GM19238 (cell line): ENCODE measurements around the gene GRPEL1.

Experiments used
- DNase-seq: peaks from one replicate; pipeline ENCODE4 v3.0.0; 2011; ENCODE audit warnings: low spot score; ENCODE audit not compliant: insufficient read length

GRPEL1 gene

DNA sequence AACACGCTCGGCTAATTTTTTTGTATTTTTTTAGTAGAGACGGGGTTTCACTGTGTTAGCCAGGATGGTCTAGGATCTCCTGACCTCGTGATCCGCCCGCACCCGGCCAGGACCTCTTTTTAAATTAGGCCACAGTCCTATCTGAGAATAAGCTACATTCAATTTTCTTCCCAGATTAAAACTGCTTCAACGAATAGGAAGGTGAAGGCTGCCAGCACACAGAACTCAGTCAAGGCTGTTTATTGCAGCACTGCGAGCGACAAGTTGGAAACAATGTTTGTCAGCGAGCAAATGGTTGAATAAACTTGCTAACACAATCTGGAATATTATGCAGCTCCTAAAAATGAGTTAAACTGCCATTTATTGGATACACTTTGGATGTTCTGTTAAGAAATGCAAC lies 1.9 kb downstream of the GRPEL1 start:
- no peak for DNase-seq

- no peak for DNase-seq
Observed at GRCh38 chr4:7063362-7063761, 4.5 kb downstream of the GRPEL1 start.

GRCh38 chr4:7062816-7063215 lies 5.0 kb downstream of the GRPEL1 start:
- DNase-seq: no peak

DNA sequence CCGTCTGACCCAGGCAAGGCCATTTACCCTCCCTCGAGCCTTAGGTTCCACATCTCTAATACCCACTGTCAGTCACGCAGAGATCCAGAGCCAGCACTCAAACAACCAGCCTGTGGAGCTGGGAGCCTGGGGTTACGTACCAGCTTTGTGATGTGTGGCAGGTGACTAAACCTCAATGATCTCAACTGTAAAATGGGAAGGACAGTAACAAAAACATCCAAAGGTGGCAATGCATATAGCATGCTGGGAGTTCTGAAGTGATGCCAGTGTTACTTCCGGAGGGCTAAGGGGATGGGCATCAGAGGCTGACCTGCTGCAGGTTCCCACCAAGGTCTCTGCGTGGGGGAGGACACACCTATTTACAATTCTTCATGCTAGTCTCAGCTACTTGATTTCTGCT lies 6.0 kb downstream of the GRPEL1 start:
- DNase-seq: no peak

- no peak for DNase-seq
Observed at GRCh38 chr4:7060346-7061150, 7.3 kb downstream of the GRPEL1 start.

- DNase-seq: no peak
Observed at GRCh38 chr4:7059662-7060061, 8.2 kb downstream of the GRPEL1 start.

GRCh38 chr4:7058792-7059191 lies 9.1 kb downstream of the GRPEL1 start:
- no peak for DNase-seq

GRCh38 chr4:7055990-7056325 lies 11.9 kb downstream of the GRPEL1 start:
- no peak for DNase-seq

DNA sequence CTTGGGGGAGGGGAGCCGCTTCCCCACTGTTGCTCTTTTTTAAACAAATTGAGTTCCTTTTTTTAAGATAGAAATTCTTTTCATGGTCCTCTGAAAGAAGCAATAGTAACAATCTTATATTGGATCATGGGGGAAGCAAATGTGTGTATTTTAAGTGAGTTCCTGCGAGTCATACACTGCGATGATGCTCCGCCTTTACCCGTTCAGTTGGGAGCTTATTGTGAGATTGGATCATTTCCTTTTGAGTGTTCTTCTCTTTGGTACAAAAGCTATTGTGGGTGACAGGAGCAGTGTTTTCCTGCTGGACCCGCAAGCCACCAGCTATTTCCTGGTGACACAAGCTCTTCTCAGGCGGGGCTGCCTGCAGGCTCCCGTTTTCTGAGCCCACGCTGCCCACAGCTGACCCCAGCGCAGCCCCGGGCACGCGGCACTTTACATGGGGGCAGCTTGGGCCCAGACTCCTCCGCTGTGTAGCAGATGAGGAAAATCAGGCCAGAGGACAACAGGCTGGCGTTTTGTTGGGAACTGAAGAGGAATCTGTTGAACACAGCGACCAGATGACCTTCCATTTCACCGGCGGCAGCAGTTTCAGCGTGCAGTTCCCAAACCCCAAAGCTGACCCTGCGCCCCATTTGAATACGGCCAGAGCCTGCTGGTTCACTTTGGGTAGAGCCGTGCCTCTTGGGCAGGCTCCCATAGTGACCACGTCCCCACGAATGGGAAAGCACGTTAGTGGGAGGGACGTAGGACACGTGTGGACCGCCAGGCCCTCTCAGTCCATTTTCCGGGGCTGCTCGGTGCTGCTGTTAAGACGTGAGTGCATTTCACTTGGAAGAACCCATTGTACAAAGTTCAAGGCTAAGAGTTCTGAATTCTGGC lies 12.5 kb downstream of the GRPEL1 start:
- DNase-seq: no peak

DNA sequence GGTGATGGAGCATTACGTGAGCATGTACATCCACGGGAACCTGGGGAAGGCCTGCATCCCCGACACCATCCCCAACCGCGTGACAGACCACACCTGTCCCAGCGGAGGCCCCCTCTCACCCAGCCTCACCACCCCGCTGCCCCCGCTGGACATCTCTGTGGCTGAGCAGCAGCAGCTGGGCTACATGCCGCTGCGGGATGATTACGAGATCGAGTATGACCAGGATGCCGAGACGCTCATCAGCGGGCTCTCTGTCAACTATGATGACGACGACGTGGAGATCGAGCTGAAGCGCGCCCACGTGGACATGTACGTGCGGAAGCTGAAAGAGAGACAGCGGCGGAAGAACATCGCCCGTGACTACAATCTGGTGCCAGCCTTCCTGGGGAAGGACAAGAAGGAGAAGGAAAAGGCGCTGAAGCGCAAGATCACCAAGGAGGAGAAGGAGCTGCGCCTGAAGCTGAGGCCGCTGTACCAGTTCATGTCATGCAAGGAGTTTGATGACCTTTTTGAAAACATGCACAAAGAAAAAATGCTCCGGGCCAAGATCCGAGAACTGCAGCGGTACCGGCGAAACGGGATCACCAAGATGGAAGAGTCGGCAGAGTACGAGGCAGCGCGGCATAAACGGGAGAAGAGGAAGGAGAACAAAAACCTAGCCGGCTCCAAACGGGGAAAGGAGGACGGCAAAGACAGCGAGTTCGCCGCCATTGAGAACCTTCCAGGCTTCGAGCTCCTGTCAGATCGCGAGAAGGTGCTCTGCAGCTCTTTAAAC lies 13.6 kb downstream of the GRPEL1 start:
- DNase-seq: no peak

GRCh38 chr4:7052923-7053715 lies 14.7 kb downstream of the GRPEL1 start:
- no peak for DNase-seq

- DNase-seq: no peak
Observed at GRCh38 chr4:7052313-7052712, 15.6 kb downstream of the GRPEL1 start.

DNA sequence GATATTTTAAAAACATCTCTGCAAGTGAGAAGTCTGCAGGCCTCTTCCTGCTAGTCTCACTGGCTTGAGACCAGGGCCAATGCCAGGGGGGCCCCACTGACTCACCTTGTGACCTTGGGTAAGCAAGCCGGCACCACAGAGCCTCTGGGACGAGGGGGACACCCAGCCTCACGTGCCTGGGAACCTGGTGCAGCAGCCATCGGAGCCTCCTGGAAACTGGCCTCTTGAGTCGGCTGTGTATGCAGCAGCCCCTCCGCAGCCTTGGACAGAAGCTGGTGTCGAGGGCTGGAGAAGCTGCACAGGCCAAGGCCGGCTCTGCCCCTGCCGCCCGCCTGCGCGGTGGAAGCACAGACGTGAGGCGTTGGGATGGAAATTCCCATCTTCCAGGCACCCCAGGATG lies 16.0 kb downstream of the GRPEL1 start:
- DNase-seq: no peak

DNA sequence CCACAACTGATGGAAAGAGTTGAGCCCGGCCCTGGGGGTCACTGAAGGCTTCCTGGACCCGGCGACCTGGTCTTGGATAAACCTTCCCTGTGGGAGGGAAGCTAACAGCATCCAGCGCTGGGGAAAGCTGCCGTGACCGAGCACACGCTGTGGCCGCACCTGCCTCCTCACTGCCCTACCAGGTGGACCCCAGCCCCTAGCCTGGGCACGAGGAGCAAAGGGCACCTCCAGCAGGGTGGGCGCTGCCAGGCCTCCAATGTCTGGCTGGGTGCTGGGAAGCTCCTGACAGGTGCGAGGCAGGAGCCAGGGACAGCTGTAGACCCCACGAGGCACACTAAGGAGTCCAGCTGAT lies 16.7 kb downstream of the GRPEL1 start:
- no peak for DNase-seq

GRCh38 chr4:7050481-7051143 lies 17.3 kb downstream of the GRPEL1 start:
- no peak for DNase-seq

DNA sequence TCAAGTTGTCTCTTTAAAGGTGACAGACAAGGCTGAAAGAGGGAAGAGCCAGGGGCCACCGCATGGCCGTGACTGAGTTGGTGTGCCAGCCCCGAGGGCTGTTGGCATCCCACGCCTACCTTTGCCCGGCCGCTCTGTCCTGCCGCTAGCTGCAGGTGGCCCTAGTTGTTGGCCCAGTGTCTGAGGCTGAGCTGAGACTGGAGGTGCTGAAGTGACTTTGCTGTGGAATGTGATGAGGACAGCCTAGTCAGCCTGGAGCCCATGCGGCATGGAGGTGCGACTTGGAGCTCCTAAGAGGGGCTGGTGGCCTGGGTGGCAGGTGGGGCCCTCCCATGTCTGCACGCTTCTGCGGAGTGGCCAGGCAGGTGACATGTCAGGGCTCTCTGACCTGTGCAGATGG lies 18.1 kb downstream of the GRPEL1 start:
- no peak for DNase-seq

GRCh38 chr4:7049295-7049694 lies 18.6 kb downstream of the GRPEL1 start:
- no peak for DNase-seq

DNA sequence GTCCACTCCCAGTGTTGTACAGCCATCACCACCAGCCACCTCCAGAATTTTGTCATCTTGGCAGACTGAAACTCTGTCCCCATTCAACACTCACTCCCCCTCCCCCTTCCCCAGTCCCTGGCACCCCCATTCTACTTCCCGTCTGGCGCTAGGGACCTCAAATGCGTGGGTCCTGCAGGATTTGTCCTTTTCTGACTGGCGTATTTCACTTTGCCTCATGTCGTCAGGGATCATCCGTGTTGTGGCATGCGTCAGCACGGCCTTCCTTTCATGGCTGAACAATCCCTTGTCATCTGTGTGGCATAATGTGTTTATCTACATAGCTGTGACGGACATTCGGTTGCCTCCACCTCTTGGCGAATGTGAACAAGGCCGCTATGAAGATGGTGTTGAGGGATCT lies 19.2 kb downstream of the GRPEL1 start:
- no peak for DNase-seq

DNA sequence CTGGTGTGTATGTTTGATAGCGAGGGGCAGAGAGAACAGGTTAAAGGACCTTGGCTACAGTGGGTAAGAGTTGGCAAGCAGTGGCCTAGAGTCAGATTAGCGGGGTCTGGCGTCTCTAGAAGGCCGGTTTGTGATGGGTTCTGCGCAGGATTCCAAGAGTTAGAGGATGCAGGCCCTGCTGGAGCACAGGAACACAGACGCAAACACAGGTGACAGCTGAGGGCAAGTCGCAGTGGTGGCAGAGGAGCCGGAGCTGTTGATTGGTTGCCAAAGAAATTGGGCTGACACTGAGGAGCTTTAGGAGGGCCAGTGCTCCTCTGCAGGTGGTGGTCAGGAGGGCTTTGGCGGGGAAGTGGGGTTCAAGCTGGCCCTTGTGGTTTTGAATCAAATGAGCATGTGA lies 20.9 kb downstream of the GRPEL1 start:
- no peak for DNase-seq

- DNase-seq: peak; percentile 44
Observed at GRCh38 chr4:7045961-7046921, 21.6 kb downstream of the GRPEL1 start.
